Esophagus (tissue), 2 donors: ENCODE results near the gene PHKG2. TPM values are rescaled to one million over a fixed set of nuclear protein-coding genes. Genes with fewer than 3 reads are reported as not detected.

Experiments
- H3K27ac ChIP-seq, 2 donors: one replicate each; pipeline ENCODE4 v1.5.1; 2013; ENCODE audit warnings: low read depth in 2 of 2, mild to moderate bottlenecking in 2 of 2, inconsistent platforms in 1 of 2, low read length in 1 of 2, moderate library complexity in 1 of 2
- H3K27me3 ChIP-seq, 2 donors: one replicate each; pipeline ENCODE4 v1.6.1; 2013; ENCODE audit warnings: low read length in 2 of 2, control low read depth in 1 of 2, mild to moderate bottlenecking in 1 of 2; ENCODE audit not compliant: insufficient read depth in 2 of 2, control insufficient read depth in 1 of 2
- H3K36me3 ChIP-seq, 2 donors: one replicate each; pipeline ENCODE4 v1.6.1; 2013; ENCODE audit warnings: low read length in 1 of 2; ENCODE audit not compliant: control insufficient read depth in 2 of 2, insufficient read depth in 2 of 2
- H3K4me1 ChIP-seq, 2 donors: one replicate each; pipeline ENCODE4 v1.6.1; 2013; ENCODE audit warnings: low read length in 1 of 2; ENCODE audit not compliant: control insufficient read depth in 2 of 2, insufficient read depth in 2 of 2
- H3K4me3 ChIP-seq, 2 donors: one replicate each; pipeline ENCODE4 v1.5.1; 2013; ENCODE audit warnings: low read length in 2 of 2, mild to moderate bottlenecking in 2 of 2, low read depth in 1 of 2, moderate library complexity in 1 of 2
- H3K9me3 ChIP-seq, 2 donors: one replicate each; pipeline ENCODE4 v1.6.1; 2013; ENCODE audit warnings: mild to moderate bottlenecking in 2 of 2, low read depth in 1 of 2, low read length in 1 of 2, moderate library complexity in 1 of 2; ENCODE audit not compliant: control insufficient read depth in 2 of 2, insufficient read depth in 1 of 2
- WGBS, 2 donors: extraction: QIAGEN DNeasy Blood & Tissue Kit; methylation state at CpG; one replicate each; pipeline ENCODE4 v1.1.7; 2013; 5-methylcytosine and 5-hydroxymethylcytosine counted together
- polyA plus RNA-seq, 2 donors: library from polyadenylated mRNA; stranded (reverse); fragments of 200-250 nt; gene quantifications; one replicate each; pipeline ENCODE4 v1.2.3, GENCODE V29; 2013
- donor health status: healthy with polysubstance abuse.
- donor health status: Bipolar disorder and iron deficiency.

Gene PHKG2
- polyA plus RNA-seq, 2 donors: 23.2 to 34.8 TPM

GRCh38 chr16:30740364-30741251 lies 7.6 kb upstream of the PHKG2 start:
- no peaks in the 10 kb centered on the region for H3K9me3 ChIP-seq
- H3K27me3 ChIP-seq: no peaks in the 10 kb centered on the region
- WGBS, 2 donors: 27 to 34% methylated on average over 8 of the region's 8 CpGs
- peaks cover 39 to 49% of the 10 kb centered on the region in 2 donors for H3K36me3 ChIP-seq
- peaks cover 0 to 10% of the 10 kb centered on the region in 2 donors for H3K4me1 ChIP-seq
- H3K4me3 ChIP-seq: peak overlapping the region; percentile 28 to 48
- peak overlapping the region; percentile 92 to 94 for H3K27ac ChIP-seq

- peak overlapping the region; percentile 41 to 48 for H3K4me3 ChIP-seq
- WGBS, 2 donors: 53 to 68% methylated on average over 6 of the region's 6 CpGs
- H3K4me1 ChIP-seq: peaks cover 0 to 10% of the 10 kb centered on the region in 2 donors
- peak overlapping the region; percentile 92 to 94 for H3K27ac ChIP-seq
- no peaks in the 10 kb centered on the region for H3K9me3 ChIP-seq
- no peaks in the 10 kb centered on the region for H3K27me3 ChIP-seq
- H3K36me3 ChIP-seq: peaks cover 32 to 42% of the 10 kb centered on the region in 2 donors
Observed at GRCh38 chr16:30741461-30741914, 6.7 kb upstream of the PHKG2 start.

- Histone ChIP-seq H3K27ac (no peak overlapping the region), H3K27me3 (no peaks in the 10 kb centered on the region), H3K4me1 (peaks cover 0 to 15% of the 10 kb centered on the region in 2 donors), H3K9me3 (no peaks in the 10 kb centered on the region), H3K4me3 (no peak overlapping the region), H3K36me3 (peaks cover 14 to 21% of the 10 kb centered on the region in 2 donors)
- 96 to 97% methylated on average over 11 of the region's 11 CpGs for WGBS, 2 donors
Observed at GRCh38 chr16:30743716-30744115, 4.5 kb upstream of the PHKG2 start.

GRCh38 chr16:30744183-30744582 lies 4.0 kb upstream of the PHKG2 start:
- Histone ChIP-seq H3K36me3 (peaks cover 9 to 16% of the 10 kb centered on the region in 2 donors), H3K27ac (no peak overlapping the region), H3K4me1 (peaks cover 0 to 18% of the 10 kb centered on the region in 2 donors), H3K4me3 (no peak overlapping the region), H3K27me3 (no peaks in the 10 kb centered on the region), H3K9me3 (no peaks in the 10 kb centered on the region)
- WGBS, 2 donors: 83 to 84% methylated on average over 2 of the region's 2 CpGs

- no peaks in the 10 kb centered on the region for H3K9me3 ChIP-seq
- 60% methylated on average over 2 of the region's 2 CpGs for WGBS, 2 donors
- H3K27ac ChIP-seq: no peak overlapping the region
- no peaks in the 10 kb centered on the region for H3K27me3 ChIP-seq
- H3K4me3 ChIP-seq: no peak overlapping the region
- peaks cover 7 to 11% of the 10 kb centered on the region in 2 donors for H3K36me3 ChIP-seq
- H3K4me1 ChIP-seq: peaks cover 0 to 14% of the 10 kb centered on the region in 2 donors
Observed at GRCh38 chr16:30745082-30745481, 3.1 kb upstream of the PHKG2 start.

- H3K27ac ChIP-seq: no peak overlapping the region
- H3K4me1 ChIP-seq: peaks cover 0 to 8% of the 10 kb centered on the region in 2 donors
Observed at GRCh38 chr16:30746638-30747175, 1.5 kb upstream of the PHKG2 start.

GRCh38 chr16:30747331-30747730 lies 894 bp upstream of the PHKG2 start:
- H3K27ac ChIP-seq: peak overlapping the region; percentile 83 to 84
- H3K9me3 ChIP-seq: no peaks in the 10 kb centered on the region
- 40 to 44% methylated on average over 3 of the region's 3 CpGs for WGBS, 2 donors
- H3K27me3 ChIP-seq: no peaks in the 10 kb centered on the region
- peaks cover 7 to 20% of the 10 kb centered on the region in 2 donors for H3K36me3 ChIP-seq
- peaks cover 0 to 8% of the 10 kb centered on the region in 2 donors for H3K4me1 ChIP-seq
- H3K4me3 ChIP-seq: no peak overlapping the region

More at GRCh38 chr16:30746638-30747175, 1.5 kb upstream of the PHKG2 start:
- no peak overlapping the region for H3K4me3 ChIP-seq
- H3K9me3 ChIP-seq: no peaks in the 10 kb centered on the region
- 82 to 88% methylated on average over 9 of the region's 9 CpGs for WGBS, 2 donors
- H3K36me3 ChIP-seq: peaks cover 7 to 21% of the 10 kb centered on the region in 2 donors
- no peaks in the 10 kb centered on the region for H3K27me3 ChIP-seq

- H3K36me3 ChIP-seq: peaks cover 4 to 23% of the 10 kb centered on the region in 2 donors
Observed at GRCh38 chr16:30748634-30749445, 615 bp downstream of the PHKG2 start.

GRCh38 chr16:30750201-30750600 lies 2.0 kb downstream of the PHKG2 start:
- WGBS, 2 donors: 82 to 84% methylated on average over 4 of the region's 4 CpGs
- peaks cover 0 to 20% of the 10 kb centered on the region in 2 donors for H3K36me3 ChIP-seq
- no peaks in the 10 kb centered on the region for H3K9me3 ChIP-seq
- H3K27me3 ChIP-seq: no peaks in the 10 kb centered on the region
- H3K4me3 ChIP-seq: no peak overlapping the region
- H3K4me1 ChIP-seq: peaks cover 0 to 8% of the 10 kb centered on the region in 2 donors
- H3K27ac ChIP-seq: no peak overlapping the region

More at GRCh38 chr16:30748634-30749445, 615 bp downstream of the PHKG2 start:
- Histone ChIP-seq H3K27me3 (no peaks in the 10 kb centered on the region), H3K4me3 (peak overlapping the region; percentile 65 to 77), H3K27ac (peak overlapping the region; percentile 78 to 90), H3K4me1 (peaks cover 0 to 8% of the 10 kb centered on the region in 2 donors), H3K9me3 (no peaks in the 10 kb centered on the region)
- 14 to 19% methylated on average over 29 to 36 of the region's 36 CpGs for WGBS, 2 donors
